GM19099 (cell line): ENCODE data around the gene YKT6.

Source experiments
- POLR2A ChIP-seq: IDR thresholded peaks from 3 replicates; pipeline ENCODE4 v1.6.1; 2011; ENCODE audit warnings: low read depth; ENCODE audit not compliant: insufficient read length; ENCODE audit errors: extremely low read depth

YKT6 gene

DNA sequence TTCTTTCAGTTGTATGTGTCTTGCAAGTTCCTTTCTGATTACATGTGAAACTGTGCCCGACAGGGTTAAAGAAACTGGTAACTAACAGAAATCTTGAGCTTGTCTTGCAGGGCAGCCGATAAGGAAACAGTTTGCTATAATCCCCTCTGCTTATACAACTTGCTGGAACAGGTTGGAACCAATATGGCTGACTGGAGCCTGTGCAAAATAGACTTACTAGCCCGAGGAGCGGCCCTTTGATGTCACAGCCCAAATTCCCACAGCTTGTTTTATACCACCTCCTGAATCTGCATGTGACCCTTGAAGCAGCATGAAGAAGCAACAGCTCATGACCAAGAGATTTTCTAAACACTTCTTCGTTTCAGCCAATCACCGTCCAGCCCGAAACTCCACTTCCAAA, 3.3 kb upstream of the YKT6 start:
- TF ChIP-seq POLR2A, result no peak

DNA sequence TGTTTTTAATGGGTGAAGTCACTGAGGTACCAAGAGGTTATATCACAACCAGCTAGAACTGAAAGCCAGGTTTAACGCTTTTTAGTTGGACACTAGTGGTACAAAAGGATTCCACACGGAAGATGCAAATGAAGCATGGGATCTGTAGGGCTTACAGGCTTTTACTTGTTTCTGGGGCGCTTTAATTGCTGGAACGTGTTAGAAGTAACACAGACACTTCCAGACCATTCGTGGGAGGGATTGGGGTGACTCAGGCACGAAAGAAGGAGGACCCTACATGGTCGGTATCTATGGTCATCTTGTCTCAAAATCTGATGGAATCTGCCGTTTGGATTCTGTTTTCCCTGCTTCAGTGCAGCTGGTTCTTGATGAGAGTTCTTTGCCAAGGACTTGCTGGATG, 1.0 kb downstream of the YKT6 start:
- TF ChIP-seq POLR2A, result no peak

DNA sequence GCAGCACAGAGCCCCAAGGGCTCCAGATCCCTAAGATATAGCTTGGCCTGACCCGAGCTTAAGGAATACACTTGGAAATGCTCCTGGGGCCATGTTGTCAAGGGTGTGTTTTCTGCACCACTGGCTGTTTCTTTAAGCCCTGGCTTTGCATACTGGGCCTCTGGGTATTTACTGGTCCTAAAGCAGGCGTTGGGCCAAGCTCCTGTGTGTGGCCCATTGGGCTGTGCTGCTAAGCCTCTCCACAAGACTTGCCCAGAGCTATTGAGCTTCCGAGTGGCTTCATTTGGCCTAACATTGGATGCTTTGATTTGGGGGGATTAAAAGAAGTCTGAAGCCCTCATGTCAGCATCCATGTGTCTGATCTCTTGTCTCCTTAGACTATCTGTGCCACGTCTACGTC, 5.2 kb downstream of the YKT6 start:
- no peak for TF ChIP-seq POLR2A

DNA sequence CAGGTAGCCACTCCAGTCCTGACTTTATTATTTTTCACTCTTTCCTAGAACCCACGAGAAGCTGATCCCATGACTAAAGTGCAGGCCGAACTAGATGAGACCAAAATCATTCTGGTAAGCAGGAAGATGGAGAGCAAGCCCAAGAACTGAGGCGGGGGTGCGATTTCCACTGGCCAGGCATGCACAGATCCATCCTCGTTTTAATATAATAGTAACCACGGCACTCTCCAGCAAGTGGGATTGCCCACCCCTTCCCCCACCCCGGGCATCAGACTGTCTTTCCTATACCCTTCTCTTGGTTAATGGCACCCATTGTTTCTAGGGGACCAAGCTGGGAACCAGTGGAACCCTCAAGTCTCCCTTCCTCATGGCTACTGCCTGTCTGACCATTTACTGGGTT, 7.3 kb downstream of the YKT6 start:
- TF ChIP-seq POLR2A, result no peak

DNA sequence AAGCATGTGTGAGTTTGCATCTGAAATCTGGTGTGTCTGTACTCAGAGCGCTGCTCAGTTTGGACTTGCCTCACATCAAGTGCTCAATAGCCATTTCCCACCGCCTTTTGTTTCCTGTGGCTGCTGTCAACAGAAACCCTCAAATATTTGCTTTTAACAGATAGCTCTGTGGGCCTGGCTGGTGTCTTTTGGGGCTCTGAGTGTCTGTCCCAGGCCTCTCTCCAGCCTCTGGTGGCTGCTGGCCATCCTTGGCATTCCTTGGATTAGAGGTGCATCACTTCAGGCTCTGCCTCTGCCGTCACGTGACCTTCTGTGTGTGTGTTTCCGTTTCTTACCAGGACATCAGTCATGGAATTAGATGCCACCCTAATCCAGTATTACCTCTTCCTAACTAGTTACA, 9.3 kb downstream of the YKT6 start:
- TF ChIP-seq POLR2A, result no peak

DNA sequence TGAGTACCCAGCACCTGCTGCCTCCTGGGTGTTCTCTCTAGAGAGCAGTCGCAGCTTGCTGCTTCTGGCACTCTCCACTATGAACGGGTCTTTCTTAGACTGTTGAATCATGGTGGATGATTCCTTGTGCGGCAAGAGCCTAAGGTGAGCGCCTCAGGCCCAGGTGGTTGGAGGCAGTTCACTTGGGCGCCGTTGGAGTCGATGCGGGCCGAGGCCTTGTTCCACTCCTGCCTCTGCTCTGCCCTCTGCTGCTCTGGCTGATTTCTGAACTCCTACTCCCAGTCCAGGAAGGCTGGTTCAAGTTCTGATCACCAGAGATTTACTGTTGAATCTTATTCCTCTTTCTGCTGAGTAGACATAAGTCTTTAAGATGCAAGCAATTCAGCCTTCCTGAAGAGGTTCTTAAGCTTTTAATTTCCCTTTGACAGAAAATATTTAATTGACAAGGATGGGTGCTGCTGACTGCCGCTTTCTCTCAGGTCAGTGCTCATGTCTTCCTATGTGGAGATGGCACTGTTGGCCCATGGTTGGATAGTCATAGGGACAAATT, 10.4 kb downstream of the YKT6 start:
- TF ChIP-seq POLR2A, result no peak

DNA sequence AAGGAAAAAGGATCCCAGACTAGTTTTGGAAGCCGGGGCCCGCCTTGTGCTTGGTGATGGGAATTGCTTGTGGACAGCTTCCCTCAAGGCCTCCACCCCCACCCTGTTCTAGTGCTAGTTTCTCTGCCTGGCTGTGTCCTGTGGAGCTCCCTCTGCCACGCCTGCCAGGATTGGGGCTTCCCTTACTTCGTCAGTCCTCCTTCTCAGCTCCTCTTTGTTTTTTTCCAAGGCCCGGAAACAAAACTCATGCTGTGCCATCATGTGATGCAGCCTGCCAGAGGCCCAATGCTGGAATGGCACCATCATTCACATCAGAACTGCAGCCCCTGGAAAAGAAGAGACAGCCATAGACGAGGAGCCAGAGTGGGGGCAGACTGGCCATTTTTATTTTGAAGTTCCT, 11.2 kb downstream of the YKT6 start:
- TF ChIP-seq POLR2A, result no peak

DNA sequence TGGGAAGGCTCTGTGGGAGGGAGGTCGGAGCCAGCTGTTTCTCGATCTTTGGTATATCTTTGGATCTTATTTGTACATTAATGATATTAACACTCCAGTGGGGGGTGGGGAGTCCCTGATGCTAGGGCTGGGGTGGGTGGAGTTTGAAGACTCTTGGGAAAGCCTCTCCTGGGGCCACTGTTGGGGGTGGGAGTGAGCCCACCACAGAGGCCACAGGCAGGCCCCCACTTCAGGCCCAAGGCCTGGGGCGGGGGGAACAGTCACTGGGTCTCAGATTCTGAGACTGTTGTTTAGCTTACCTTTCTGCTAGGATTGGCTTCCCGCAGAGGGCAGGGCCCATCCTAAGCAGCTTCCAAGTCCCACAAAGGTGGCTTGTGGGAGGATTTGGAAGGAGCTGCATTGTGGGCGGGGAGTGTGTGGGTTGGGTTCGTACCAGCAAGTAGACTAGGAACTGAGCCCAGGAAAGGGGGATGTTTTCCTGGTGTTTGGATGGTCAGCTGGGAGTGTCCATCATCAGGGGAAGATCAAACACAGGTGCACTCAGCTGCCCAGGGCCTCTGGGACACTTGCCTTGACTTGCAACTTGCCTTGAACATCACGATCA, 11.9 kb downstream of the YKT6 start:
- no peak for TF ChIP-seq POLR2A

DNA sequence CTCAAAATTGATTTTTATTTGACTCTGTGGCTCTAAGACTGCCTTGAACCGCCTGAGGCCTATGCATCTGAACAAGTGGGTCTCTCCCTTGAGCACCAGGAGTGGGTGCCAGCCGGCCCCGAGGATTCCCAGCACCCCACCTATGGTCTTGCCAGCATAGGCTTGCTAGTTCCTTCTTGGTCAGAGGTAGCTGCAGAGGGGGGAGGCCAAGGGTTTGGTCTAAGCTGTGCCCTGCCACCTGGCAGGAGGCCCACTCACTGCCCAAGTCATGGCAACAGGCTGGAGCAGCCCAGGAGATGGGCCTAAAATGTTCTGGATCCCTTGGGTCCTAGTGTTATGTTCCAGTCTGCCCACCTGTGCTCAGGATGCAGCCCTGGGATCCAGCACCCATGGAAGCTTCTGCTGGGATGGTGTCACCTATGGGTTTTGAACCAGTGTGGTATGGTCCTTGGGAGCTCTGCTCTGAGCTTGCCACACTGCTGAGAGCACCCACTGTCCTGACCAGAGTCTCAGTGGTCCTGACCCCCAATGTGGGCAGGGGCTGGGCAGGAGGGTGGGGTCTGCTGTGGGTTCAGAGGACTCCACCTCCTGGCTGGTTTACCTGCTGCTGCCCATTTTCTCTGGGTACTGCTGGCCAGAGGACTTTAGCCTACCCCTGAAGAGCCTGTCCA, 12.6 kb downstream of the YKT6 start:
- TF ChIP-seq POLR2A, result no peak

DNA sequence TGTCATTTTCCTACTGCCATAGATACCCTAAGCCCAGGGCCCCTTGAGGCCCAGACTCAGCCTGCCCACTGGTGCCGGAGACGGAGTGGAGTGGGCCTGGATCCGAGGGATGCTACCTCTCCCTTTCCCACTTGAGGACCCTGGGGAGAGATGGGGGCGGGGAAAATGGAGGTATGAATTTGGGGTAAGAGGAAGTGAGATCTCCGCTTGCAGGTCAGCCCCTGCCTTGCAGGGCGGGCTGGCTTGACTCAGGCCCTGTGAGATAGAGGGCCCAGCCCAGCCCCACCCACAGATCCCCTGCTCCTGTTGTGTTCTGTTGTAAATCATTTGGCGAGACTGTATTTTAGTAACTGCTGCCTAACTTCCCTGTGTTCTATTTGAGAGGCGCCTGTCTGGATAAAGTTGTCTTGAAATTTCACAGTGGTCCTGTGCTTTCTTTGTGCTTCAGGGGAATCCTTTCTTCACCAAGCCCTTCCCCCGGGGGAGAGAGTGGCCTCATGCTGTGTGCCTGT, 13.2 kb downstream of the YKT6 start:
- TF ChIP-seq POLR2A, result no peak

DNA sequence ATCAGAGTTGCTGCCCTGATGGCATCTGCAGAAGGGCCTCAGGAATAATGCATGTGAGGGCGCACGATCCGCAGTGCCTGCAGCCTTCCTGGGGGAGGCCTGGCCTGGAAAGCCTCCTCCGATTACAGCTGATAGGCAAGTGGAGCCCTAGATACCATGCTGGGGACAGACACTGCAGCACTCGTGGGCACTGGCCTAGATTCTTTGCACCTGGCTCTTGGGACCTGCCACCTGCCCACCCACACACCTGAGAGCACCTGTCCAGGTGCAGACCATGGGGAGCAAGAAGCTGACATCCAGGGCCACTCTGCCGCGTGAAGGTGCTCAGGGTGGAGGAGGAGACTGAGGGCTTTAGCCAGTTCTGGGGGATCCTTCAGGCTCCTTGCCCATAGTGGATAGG, 14.8 kb downstream of the YKT6 start:
- TF ChIP-seq POLR2A, result no peak

DNA sequence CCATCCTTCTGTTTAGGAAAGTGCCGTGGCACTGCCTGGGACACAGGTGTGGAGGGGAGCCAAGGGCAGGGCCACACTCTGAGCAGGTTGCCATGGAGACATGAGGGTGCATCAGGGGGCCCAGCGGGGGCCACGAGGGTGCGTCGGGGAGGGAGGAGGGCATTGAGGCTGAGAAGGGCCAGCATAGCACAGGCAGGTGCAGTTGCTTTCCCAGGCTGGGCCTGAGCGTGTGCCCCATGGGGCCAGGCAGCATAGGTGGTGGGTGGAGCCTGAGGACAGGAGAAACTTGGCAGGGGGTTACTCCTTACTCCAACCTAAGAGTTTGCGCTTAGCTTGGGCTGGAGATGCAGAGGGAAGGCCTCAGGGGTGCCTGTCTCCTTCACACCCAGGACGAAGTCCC, 15.2 kb downstream of the YKT6 start:
- no peak for TF ChIP-seq POLR2A

DNA sequence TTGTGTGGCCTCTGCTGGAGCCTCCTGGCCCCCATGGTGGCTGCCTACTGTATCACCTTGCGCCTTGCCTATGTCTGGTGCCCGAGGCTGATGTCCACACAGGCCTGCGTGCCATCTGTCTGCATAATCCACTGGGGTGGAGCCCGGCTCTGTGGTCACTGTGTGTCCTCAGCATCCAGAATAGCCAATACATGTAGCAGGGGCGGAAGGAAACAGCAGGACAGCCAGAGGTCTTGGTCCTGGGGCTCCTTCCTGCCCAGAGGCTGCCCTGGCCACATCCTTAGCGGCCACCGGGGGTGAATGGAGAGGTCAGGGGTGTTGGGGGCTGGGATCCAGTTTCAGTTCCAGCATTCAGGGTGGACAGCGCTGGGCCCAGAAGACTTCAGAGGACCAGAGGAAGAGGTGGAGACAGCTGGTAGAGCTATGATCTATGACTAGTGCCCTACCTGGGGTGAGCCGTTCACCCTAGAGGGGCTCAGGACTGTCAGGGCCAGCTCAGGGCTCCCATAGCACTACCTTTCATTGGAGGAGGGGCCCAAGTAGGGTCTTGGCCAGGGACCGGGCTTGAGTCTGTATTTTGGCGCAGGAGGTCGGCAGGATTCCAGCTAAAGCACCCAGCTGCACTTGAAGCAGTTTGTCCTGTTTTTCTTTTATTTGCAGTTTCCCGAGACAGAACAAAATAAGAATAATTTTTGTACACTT, 15.9 kb downstream of the YKT6 start:
- TF ChIP-seq POLR2A, result no peak

DNA sequence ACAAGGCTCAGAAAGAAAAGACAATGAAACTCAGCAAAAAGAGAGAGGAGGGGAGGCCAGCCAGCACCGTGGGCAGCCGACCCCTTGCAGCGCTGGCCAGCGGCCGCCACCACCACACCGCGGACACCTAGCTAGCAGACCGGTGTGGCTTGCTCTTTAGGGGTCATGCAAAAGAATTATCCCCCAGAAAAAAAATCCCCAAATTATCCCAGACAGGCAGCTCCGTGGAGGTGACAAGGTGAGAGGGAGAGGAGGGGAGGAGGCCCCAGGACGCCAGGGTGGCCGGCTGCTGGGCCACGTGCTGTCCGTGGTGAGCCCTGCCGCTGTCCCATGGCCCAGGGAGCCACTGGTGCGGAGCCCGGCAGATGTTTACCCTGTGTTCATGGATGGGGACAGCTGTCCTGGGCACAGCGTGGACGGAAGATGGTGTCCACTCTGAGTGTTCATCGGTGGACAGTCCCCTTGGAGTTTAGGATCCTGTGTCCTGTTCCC, 16.5 kb downstream of the YKT6 start:
- TF ChIP-seq POLR2A, result no peak

DNA sequence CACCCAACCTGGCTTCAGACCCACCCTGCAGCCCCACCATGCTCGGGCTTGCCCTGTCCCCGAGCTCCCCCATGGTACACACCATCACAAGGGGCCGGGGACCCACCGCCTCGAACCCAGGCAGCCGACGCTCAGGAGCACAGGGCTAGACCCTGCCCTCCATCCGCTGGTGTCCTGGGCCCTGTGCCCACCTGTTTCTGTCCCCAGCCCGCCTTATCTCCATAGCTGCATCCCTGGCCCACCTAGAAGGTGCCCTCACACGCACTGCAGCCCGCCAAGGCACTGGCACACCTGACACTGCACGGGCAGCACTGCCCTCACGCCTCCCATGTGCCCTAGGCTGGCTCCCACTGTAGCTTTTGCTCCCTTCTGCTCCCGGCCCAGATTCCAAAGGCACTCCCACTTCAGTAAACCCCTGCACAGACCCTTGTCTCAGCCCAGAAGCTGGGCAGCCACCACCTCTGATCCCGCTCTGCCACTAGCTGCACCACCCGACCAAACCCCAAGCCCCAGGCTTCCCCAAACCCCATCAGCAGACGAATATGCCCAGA, 17.1 kb downstream of the YKT6 start:
- no peak for TF ChIP-seq POLR2A

DNA sequence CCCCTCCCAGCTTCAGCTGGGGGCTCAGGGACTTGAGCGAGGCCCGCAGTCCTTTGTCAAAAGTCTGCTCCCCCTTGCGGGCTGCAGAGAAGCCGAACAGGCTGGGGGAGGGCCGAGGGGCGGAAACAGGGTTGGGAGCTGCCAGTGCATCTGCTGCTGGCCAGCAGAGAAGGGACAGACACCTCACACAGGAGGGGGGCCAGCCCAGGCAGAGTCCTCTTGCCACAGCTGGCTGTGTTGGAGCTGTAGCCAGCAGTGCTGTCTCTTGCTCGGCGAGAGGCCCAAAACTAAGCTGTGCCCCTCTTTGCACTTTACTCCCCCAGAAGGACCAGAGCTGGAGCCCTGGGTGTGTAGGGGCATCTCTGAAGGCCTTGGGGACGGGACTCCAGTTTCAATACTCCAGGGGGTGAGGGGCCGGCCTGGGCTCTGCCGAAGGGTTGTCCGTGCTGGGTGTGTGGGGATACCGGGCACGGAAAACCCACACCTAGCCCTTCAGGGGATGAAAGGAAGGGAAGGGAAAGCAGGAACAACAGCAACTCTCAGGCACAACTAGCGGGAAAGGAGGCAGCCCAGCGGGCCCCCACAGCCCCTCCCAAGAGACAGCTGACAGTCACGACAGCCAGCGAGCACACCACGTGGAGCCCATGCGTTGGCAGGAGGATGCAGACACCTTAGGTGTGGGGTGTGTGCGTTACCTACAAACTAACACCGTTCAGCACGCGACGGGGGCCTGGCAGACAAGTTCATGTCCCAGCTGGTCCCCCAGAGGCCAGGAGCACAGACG, 17.8 kb downstream of the YKT6 start:
- no peak for TF ChIP-seq POLR2A
